Stomach (tissue), 4 donors: ENCODE results near the gene EPHB4.

Source experiments
- EP300 ChIP-seq: sonication (generic); formaldehyde crosslinking; IDR thresholded peaks from one replicate; pipeline ENCODE4 v1.6.1; 2017; ENCODE audit warnings: antibody characterized with exemption
- POLR2A ChIP-seq, 4 donors: fragments of 450-650 bp; IDR thresholded peaks; one replicate each; pipeline ENCODE4 v1.6.1; 2016; ENCODE audit warnings: antibody characterized with exemption in 4 of 4, control low read depth in 2 of 4, mild to moderate bottlenecking in 1 of 4, moderate library complexity in 1 of 4
- TF ChIP-seq, protein P1 (sequence below), 7 experiments: fragments of 450-650 bp in 4 of 7; fragments of 200-600 bp in 3 of 7; sonication (generic) in 3 of 7; IDR thresholded peaks; one replicate each; pipeline ENCODE4 v1.5.1; 2016 to 2019; ENCODE audit warnings: antibody characterized with exemption in 7 of 7, control low read depth in 2 of 7, mild to moderate bottlenecking in 1 of 7

DNA sequence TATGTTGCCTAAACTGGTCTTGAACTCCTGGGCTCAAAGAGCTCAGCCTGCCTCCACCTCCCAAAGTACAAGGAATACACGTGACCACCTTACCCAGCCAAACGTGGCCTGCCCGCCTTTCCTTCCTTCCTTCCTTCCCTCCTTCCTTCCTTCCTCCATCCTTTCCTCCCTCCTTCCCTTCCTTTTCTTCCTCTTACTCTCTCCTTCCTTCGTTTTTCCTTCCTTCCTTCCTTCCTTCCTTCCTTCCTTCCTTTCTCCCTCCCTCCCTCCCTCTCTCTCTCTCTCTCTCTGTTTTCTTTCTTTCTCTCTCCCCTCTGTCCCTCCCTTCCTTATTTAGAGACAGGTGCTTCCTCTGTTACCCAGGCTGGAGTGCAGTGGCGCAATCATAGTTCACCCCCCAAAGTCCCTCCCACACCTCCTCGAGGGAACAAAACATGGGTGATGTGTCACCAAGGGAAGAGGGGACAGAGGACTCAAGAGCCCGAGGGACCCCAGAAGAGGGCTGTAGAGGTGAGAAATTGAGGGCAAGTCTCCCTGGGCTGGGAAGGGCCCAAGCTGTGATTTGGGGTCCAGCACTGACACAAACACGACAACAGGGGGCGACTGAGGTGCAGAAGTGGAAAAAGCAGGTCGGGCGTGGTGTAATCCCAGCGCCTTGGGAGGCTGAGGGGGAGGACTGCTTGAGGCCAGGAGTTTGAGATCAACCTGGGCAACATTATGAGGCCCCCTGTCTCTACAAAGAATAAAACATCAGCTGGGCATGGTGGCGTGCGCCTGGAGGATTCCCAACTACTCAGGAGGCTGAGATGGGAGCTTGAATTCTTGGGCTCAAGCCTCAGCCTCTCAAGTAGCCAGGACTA, 28.1 kb downstream of the EPHB4 start:
- TF ChIP-seq, protein P1, sequence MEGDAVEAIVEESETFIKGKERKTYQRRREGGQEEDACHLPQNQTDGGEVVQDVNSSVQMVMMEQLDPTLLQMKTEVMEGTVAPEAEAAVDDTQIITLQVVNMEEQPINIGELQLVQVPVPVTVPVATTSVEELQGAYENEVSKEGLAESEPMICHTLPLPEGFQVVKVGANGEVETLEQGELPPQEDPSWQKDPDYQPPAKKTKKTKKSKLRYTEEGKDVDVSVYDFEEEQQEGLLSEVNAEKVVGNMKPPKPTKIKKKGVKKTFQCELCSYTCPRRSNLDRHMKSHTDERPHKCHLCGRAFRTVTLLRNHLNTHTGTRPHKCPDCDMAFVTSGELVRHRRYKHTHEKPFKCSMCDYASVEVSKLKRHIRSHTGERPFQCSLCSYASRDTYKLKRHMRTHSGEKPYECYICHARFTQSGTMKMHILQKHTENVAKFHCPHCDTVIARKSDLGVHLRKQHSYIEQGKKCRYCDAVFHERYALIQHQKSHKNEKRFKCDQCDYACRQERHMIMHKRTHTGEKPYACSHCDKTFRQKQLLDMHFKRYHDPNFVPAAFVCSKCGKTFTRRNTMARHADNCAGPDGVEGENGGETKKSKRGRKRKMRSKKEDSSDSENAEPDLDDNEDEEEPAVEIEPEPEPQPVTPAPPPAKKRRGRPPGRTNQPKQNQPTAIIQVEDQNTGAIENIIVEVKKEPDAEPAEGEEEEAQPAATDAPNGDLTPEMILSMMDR (IDR thresholded peaks at IDR 0.05), result peak in 5 of 7 experiments; percentile 55 to 83 (median 78)
- no peak for TF ChIP-seq POLR2A (IDR thresholded peaks at IDR 0.05)
- no peak for TF ChIP-seq EP300
